ENCODE data around the gene NFYA.

DNA sequence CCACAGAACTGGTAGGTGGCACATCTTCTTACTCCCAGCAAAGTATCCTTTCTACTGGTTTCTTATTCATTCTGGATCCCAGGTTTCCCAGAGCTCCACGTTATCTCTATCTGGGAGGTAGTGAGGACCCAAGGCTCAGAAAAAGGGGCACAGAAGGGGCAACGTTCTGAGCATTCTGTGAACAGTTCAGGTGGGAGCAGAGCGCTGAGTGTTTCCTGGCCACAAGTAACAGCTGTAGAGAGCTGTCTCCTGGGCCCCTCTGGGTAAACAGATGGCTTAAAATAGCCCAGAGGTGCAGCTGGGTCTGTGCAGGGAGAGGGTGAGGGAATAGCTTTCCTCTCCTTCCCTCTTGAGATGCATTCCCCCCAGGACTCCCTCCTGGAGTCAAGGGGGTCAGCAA lies 17.6 kb upstream of the NFYA start:
- TF ChIP-seq CTCF (IDR thresholded peaks at IDR 0.05) (no peak), POLR2A (IDR thresholded peaks at IDR 0.05) (no peak)

Data from testis (tissue), 2 donors.